MG63 (cell line): Measurements from ENCODE around the gene POLD3. TPM values are rescaled to one million over a fixed set of nuclear protein-coding genes. Genes with fewer than 3 reads are reported as not detected.

Experiments used
- DNase-seq: peaks from one replicate; pipeline ENCODE4 v3.0.0-alpha.2; 2020
- H3K27me3 ChIP-seq: fragments of 250-450 bp; sonication (Bioruptor Pico); 2 replicates; pipeline ENCODE4 v1.5.1; 2020; ENCODE audit warnings: mild to moderate bottlenecking, moderate library complexity
- H3K36me3 ChIP-seq: fragments of 250-450 bp; sonication (Bioruptor Pico); 2 replicates; pipeline ENCODE4 v1.5.1; 2020; ENCODE audit warnings: mild to moderate bottlenecking, moderate library complexity
- H3K4me3 ChIP-seq: fragments of 250-450 bp; sonication (Bioruptor Pico); 2 replicates; pipeline ENCODE4 v1.5.1; 2020; ENCODE audit warnings: mild to moderate bottlenecking, moderate library complexity
- H3K9me3 ChIP-seq: fragments of 250-450 bp; sonication (Bioruptor Pico); 2 replicates; pipeline ENCODE4 v1.5.1; 2020; ENCODE audit warnings: mild to moderate bottlenecking, moderate library complexity
- total RNA-seq: library from RNA; depleted of rRNA; stranded (reverse); fragments of >200 nt; shearing (Covaris generic); gene quantifications from 2 replicates; pipeline ENCODE4 v1.2.3, GENCODE V29; 2014; ENCODE audit warnings: low replicate concordance

POLD3 gene
- total RNA-seq, 1 experiment from 2014 or later, result 22.9 TPM

- no peaks in the 10 kb centered on the region for H3K27me3 ChIP-seq
- peaks cover 3% of the 10 kb centered on the region; the same call in 1 of the 2 replicates for H3K9me3 ChIP-seq
- DNase-seq, result no peak
- H3K4me3 ChIP-seq, result no peak overlapping the region
- H3K36me3 ChIP-seq, result no peaks in the 10 kb centered on the region; the same call in 1 of the 2 replicates
These were observed 83.4 kb downstream of the POLD3 start for GRCh38 chr11:74675761-74676160.

- H3K36me3 ChIP-seq, result no peaks in the 10 kb centered on the region; the same call in 1 of the 2 replicates
- no peak overlapping the region for H3K4me3 ChIP-seq
These were observed 84.2 kb downstream of the POLD3 start for GRCh38 chr11:74676596-74676995.

GRCh38 chr11:74677131-74677530, 84.7 kb downstream of the POLD3 start:
- Histone ChIP-seq H3K9me3 (no peaks in the 10 kb centered on the region), H3K4me3 (no peak overlapping the region), H3K36me3 (no peaks in the 10 kb centered on the region; the same call in 1 of the 2 replicates), H3K27me3 (no peaks in the 10 kb centered on the region)
- DNase-seq, result no peak

More at GRCh38 chr11:74676596-74676995, 84.2 kb downstream of the POLD3 start:
- H3K9me3 ChIP-seq, result peaks cover 3% of the 10 kb centered on the region; the same call in 1 of the 2 replicates
- DNase-seq, result no peak
- no peaks in the 10 kb centered on the region for H3K27me3 ChIP-seq

GRCh38 chr11:74678041-74678440, 85.7 kb downstream of the POLD3 start:
- no peak for DNase-seq
- Histone ChIP-seq H3K27me3 (no peaks in the 10 kb centered on the region), H3K9me3 (no peaks in the 10 kb centered on the region), H3K36me3 (no peaks in the 10 kb centered on the region; the same call in 1 of the 2 replicates), H3K4me3 (no peak overlapping the region)

- H3K4me3 ChIP-seq, result no peak overlapping the region
- no peaks in the 10 kb centered on the region for H3K27me3 ChIP-seq
- DNase-seq, result no peak
- H3K9me3 ChIP-seq, result no peaks in the 10 kb centered on the region
- no peaks in the 10 kb centered on the region; the same call in 1 of the 2 replicates for H3K36me3 ChIP-seq
These were observed 86.5 kb downstream of the POLD3 start for GRCh38 chr11:74678591-74679512.

- Histone ChIP-seq H3K27me3 (no peaks in the 10 kb centered on the region), H3K4me3 (no peak overlapping the region), H3K9me3 (no peaks in the 10 kb centered on the region), H3K36me3 (no peaks in the 10 kb centered on the region)
- DNase-seq, result no peak
These were observed 87.1 kb downstream of the POLD3 start for GRCh38 chr11:74679513-74679865.

- H3K9me3 ChIP-seq, result no peaks in the 10 kb centered on the region
- no peak for DNase-seq
- no peaks in the 10 kb centered on the region for H3K27me3 ChIP-seq
- no peaks in the 10 kb centered on the region for H3K36me3 ChIP-seq
- H3K4me3 ChIP-seq, result no peak overlapping the region
These were observed 87.8 kb downstream of the POLD3 start for GRCh38 chr11:74680035-74680671.

- no peak for DNase-seq
- H3K9me3 ChIP-seq, result no peaks in the 10 kb centered on the region
- H3K4me3 ChIP-seq, result no peak overlapping the region
These were observed 88.5 kb downstream of the POLD3 start for GRCh38 chr11:74680703-74681531.

GRCh38 chr11:74681686-74682651, 89.6 kb downstream of the POLD3 start:
- Histone ChIP-seq H3K27me3 (no peaks in the 10 kb centered on the region), H3K9me3 (no peaks in the 10 kb centered on the region), H3K4me3 (no peak overlapping the region), H3K36me3 (no peaks in the 10 kb centered on the region)
- no peak for DNase-seq

More at GRCh38 chr11:74680703-74681531, 88.5 kb downstream of the POLD3 start:
- no peaks in the 10 kb centered on the region for H3K36me3 ChIP-seq
- no peaks in the 10 kb centered on the region for H3K27me3 ChIP-seq

GRCh38 chr11:74682731-74683278, 90.4 kb downstream of the POLD3 start:
- no peaks in the 10 kb centered on the region for H3K36me3 ChIP-seq
- no peaks in the 10 kb centered on the region for H3K9me3 ChIP-seq
- DNase-seq, result no peak
- no peaks in the 10 kb centered on the region for H3K27me3 ChIP-seq
- H3K4me3 ChIP-seq, result no peak overlapping the region

- Histone ChIP-seq H3K27me3 (no peaks in the 10 kb centered on the region), H3K4me3 (no peak overlapping the region), H3K36me3 (no peaks in the 10 kb centered on the region), H3K9me3 (no peaks in the 10 kb centered on the region)
- DNase-seq, result no peak
These were observed 91.0 kb downstream of the POLD3 start for GRCh38 chr11:74683279-74683871.

- Histone ChIP-seq H3K9me3 (no peaks in the 10 kb centered on the region), H3K4me3 (no peak overlapping the region), H3K27me3 (no peaks in the 10 kb centered on the region), H3K36me3 (no peaks in the 10 kb centered on the region)
- no peak for DNase-seq
These were observed 91.6 kb downstream of the POLD3 start for GRCh38 chr11:74683941-74684481.

- no peak for DNase-seq
- H3K36me3 ChIP-seq, result no peaks in the 10 kb centered on the region
- H3K4me3 ChIP-seq, result no peak overlapping the region
- no peaks in the 10 kb centered on the region for H3K27me3 ChIP-seq
- no peaks in the 10 kb centered on the region for H3K9me3 ChIP-seq
These were observed 92.3 kb downstream of the POLD3 start for GRCh38 chr11:74684661-74685060.

- Histone ChIP-seq H3K27me3 (no peaks in the 10 kb centered on the region), H3K4me3 (no peak overlapping the region), H3K9me3 (no peaks in the 10 kb centered on the region), H3K36me3 (no peaks in the 10 kb centered on the region)
- no peak for DNase-seq
These were observed 93.0 kb downstream of the POLD3 start for GRCh38 chr11:74685338-74685737.

GRCh38 chr11:74685905-74686304, 93.5 kb downstream of the POLD3 start:
- no peak for DNase-seq
- H3K27me3 ChIP-seq, result no peaks in the 10 kb centered on the region
- no peaks in the 10 kb centered on the region for H3K36me3 ChIP-seq
- no peak overlapping the region for H3K4me3 ChIP-seq
- H3K9me3 ChIP-seq, result no peaks in the 10 kb centered on the region
